Lung (tissue), 12 donors: Measurements from ENCODE around the gene RPS14. TPM values are rescaled to one million over a fixed set of nuclear protein-coding genes. Genes with fewer than 3 reads are reported as not detected.

Source experiments
- ATAC-seq: fragments of 200-7000 bp; cut with Tn5 transposase; one replicate; pipeline ENCODE4 v1.9.1; 2020; ENCODE audit warnings: moderate number of reproducible peaks; ENCODE audit not compliant: insufficient read depth, low FRiP score
- DNase-seq, 3 donors: peaks; one replicate each; pipeline ENCODE4 v3.0.0-alpha.2; 2013 to 2017
- H3K27ac ChIP-seq, 2 donors: one replicate each; pipeline ENCODE4 v1.5.1; 2013; ENCODE audit warnings: mild to moderate bottlenecking in 2 of 2, moderate library complexity in 2 of 2, control low read depth in 1 of 2, inconsistent platforms in 1 of 2, low read depth in 1 of 2, low read length in 1 of 2
- H3K27me3 ChIP-seq, 3 donors: one replicate each; pipeline ENCODE4 v1.5.1; 2013; ENCODE audit warnings: low read length in 2 of 3; ENCODE audit not compliant: control insufficient read depth in 3 of 3, insufficient read depth in 3 of 3
- H3K36me3 ChIP-seq, 4 donors: one replicate each; pipeline ENCODE4 v1.5.1; 2013; ENCODE audit warnings: low read length in 4 of 4, mild to moderate bottlenecking in 1 of 4, moderate library complexity in 1 of 4; ENCODE audit not compliant: control insufficient read depth in 4 of 4, insufficient read depth in 4 of 4
- H3K4me1 ChIP-seq, 5 donors: one replicate each; pipeline ENCODE4 v1.5.1; 2013; ENCODE audit warnings: low read length in 5 of 5, mild to moderate bottlenecking in 2 of 5, moderate library complexity in 1 of 5; ENCODE audit not compliant: control insufficient read depth in 5 of 5, insufficient read depth in 5 of 5
- H3K4me3 ChIP-seq: one replicate; pipeline ENCODE4 v1.5.1; 2013; ENCODE audit warnings: mild to moderate bottlenecking, control low read depth, moderate library complexity
- H3K9ac ChIP-seq, 2 donors: one replicate each; pipeline ENCODE4 v1.5.1; 2013; ENCODE audit warnings: low read length in 2 of 2, control low read depth in 1 of 2; ENCODE audit not compliant: insufficient read depth in 1 of 2
- H3K9me3 ChIP-seq, 4 donors: one replicate each; pipeline ENCODE4 v1.5.1; 2013; ENCODE audit warnings: low read length in 3 of 4, mild to moderate bottlenecking in 1 of 4, moderate library complexity in 1 of 4; ENCODE audit not compliant: control insufficient read depth in 4 of 4, insufficient read depth in 3 of 4
- CTCF ChIP-seq: IDR thresholded peaks from 2 replicates; pipeline ENCODE4 v1.5.1; 2012; ENCODE audit warnings: mild to moderate bottlenecking; ENCODE audit errors: control extremely low read depth, extremely low read depth
- WGBS, 2 donors: extraction: QIAGEN DNeasy Blood & Tissue Kit; methylation state at CpG; one replicate each; pipeline ENCODE4 v1.1.7; 2013; 5-methylcytosine and 5-hydroxymethylcytosine counted together
- polyA plus RNA-seq, 2 donors: library from polyadenylated mRNA; stranded (reverse); fragments of 200-250 nt; gene quantifications; one replicate each; pipeline ENCODE4 v1.2.1, GENCODE V29; 2013
- total RNA-seq, 2 donors: library from RNA; depleted of rRNA in 1 of 2; stranded (reverse); fragments of >200 nt in 1 of 2; gene quantifications; one replicate each; pipeline ENCODE4 v1.2.1, GENCODE V29; 2014 to 2021
- donor health status: control.
- donor health status: control.
- donor health status: Bipolar disorder and iron deficiency.
- donor health status: healthy.
- donor health status: DM: yes; HTN: yes; CAD: no.

Gene RPS14
- total and polyA plus RNA-seq, 4 donors: 1,065 to 4,623 (median 2,452) TPM

- Histone ChIP-seq H3K36me3 (peaks cover 19 to 84% (median 20%) of the 10 kb centered on the region in 4 donors), H3K9ac (no peak overlapping the region), H3K4me3 (no peak overlapping the region), H3K27me3 (no peaks in the 10 kb centered on the region), H3K4me1 (no peaks in the 10 kb centered on the region), H3K9me3 (no peaks in the 10 kb centered on the region), H3K27ac (no peak overlapping the region)
- WGBS, 2 donors: 90 to 97% methylated on average over 14 of the region's 14 CpGs
- DNase-seq (no peak), ATAC-seq (no peak)
- no peak for TF ChIP-seq CTCF
These were observed 52.3 kb downstream of the RPS14 start for GRCh38 chr5:150397146-150397781.

GRCh38 chr5:150396267-150396666, 53.3 kb downstream of the RPS14 start:
- TF ChIP-seq CTCF: no peak
- 94 to 97% methylated on average over 7 of the region's 7 CpGs for WGBS, 2 donors
- no peak overlapping the region for H3K27ac ChIP-seq

GRCh38 chr5:150395688-150395975, 53.9 kb downstream of the RPS14 start:
- H3K4me3 ChIP-seq: no peak overlapping the region
- H3K9me3 ChIP-seq: no peaks in the 10 kb centered on the region
- H3K9ac ChIP-seq: no peak overlapping the region
- ATAC-seq: no peak
- H3K4me1 ChIP-seq: no peaks in the 10 kb centered on the region
- no peaks in the 10 kb centered on the region for H3K27me3 ChIP-seq
- DNase-seq: no peak
- 89 to 100% methylated on average over 2 of the region's 2 CpGs for WGBS, 2 donors
- peaks cover 23 to 83% (median 26%) of the 10 kb centered on the region in 4 donors for H3K36me3 ChIP-seq
- no peak for TF ChIP-seq CTCF
- H3K27ac ChIP-seq: no peak overlapping the region

More at GRCh38 chr5:150396267-150396666, 53.3 kb downstream of the RPS14 start:
- Histone ChIP-seq H3K9me3 (no peaks in the 10 kb centered on the region), H3K4me3 (no peak overlapping the region), H3K9ac (no peak overlapping the region), H3K36me3 (peaks cover 18 to 84% (median 26%) of the 10 kb centered on the region in 4 donors), H3K4me1 (no peaks in the 10 kb centered on the region), H3K27me3 (no peaks in the 10 kb centered on the region)
- DNase-seq: no peak
- ATAC-seq: no peak
